HTERT RPE-1 (cell line): ENCODE results near the gene MT1B.

Experiments used
- in situ Hi-C: fragments of 300-500 bp; cut with MboI; formaldehyde crosslinking; loops from 4 replicates; pipeline ENCODE4 v1.14.3; 2020; ENCODE audit warnings: low sequenced_read_pairs

The MT1B gene

DNA sequence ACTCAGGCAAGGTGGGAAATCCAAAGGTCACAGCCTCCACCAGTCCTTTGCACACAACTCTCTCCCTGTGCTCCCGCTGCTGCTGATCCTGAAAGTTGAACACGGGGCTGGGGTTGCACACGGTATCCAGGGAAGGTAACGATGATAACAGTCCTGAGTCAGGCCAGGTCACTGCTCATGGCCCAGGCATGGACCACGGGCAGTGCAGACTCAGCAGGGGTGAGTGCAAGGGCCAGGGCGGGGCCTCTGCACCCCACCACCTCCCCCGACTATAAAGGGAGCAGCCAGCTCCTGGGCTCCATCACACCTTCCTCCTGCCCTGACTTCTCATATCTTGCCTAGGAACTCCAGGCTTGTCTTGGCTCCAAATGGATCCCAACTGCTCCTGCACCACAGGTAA is at the start of gene MT1B:
TSS of gene MT1B (plus strand) at position 301 of the 400 bp plus-strand sequence. CDS start at position 369, 68 bp downstream.
- in situ Hi-C loops: no loop called here

DNA sequence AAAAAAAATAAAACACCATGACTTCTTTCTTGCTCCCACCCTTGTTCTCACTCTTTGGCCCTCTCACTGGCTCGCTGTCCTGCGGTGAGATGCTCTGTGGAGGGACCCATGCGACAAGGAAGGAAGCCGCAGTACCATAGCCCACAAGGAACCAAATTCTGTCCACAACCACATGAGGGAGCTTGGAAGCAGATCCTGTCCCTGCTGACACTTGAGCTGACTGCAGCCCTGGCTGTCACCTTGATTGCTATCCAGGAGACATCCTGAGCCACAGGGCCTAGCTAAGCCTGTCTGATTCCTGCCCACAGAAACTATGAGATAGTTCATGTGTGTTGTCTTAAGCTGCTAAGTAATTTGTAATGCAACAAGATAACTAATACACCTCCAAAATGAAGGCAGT is 48.1 kb upstream of the MT1B start:
- in situ Hi-C loops: no loop called here

DNA sequence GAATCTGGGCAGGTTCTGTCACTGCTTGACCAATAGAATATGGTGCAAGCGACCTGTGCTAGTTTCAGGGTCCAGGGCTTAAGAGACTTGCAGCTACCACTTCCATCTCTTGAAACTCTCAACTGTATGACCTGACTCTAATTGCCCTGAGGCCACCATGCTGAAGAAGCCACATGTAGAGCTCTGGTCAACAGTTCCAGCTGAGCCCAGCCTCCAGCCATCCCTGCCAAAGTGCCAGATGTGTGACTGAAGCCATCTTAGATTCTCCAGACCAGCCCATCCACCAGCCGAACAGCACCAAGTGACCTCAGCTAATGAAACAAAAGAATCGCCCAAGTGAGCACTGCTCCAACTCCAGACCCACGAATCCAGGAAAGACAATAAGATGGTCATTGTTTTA is 46.7 kb upstream of the MT1B start:
- in situ Hi-C loops: no loop called here

DNA sequence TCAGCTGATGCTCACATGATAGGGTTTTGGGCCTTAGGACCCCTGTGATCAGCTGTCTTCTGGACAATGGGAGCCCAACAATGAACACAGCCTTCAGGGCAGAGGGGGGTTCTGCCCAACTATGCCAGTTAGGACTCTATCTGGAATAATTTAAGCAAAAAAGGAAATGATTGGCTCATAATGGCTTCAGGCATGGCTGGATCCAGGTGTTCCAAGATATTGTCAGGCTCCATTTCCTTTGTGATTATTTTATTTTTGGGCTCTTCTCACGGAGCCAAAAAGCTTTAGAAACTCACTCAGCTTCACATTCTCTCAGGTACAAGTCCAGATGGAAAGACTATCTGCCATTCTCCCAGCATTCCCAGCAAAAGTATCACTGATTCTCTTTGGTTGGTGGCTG is 46.2 kb upstream of the MT1B start:
- in situ Hi-C loops: no loop called here

DNA sequence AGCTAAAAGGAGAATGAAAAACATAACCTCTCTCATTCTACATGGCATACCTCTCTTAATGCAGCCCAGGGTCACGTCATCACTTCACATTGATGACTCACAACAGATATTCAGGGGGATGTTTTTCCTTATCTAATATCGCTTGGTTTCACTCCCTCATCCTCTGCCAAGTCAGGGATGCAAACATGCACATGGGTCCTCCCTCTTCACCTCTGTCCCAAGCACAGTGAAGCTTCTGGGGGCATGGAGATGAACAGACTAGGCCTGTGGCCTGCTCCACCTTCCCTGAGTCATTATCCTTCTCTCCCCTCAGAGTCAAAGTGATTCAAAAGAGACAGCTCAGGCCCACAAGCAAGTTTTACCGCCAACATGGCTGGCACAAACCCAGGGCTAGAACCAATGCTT is 45.6 kb upstream of the MT1B start:
- in situ Hi-C loops: no loop called here

DNA sequence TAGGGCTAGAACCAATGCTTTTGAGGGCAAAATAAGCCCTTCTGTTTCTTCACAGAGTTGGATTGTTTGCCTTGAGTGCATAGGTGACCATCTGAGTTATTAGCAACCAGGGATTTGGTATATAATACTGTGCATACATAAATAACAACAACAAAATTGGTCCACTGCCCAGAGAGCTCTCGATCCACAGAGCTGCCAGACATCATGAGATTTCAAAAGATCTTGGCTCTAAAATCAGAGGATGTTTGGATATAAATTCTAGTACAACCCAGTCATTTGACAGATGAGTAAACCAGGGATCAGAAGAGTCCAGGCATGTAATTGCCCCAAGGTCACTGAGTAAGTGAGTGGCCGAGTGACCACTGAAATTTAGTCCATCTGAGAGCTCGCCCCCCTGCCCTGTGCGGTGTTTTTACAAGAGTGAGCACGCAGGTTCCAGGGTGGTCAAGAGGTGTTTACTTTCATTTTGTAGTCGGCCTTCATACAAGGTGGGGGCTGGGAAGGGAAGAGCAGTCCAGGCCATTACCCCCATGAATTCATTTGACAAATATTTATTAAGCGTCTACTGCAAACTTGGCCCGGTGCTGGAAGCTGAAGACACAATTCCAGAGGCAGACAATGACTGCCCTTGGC is 45.1 kb upstream of the MT1B start:
- in situ Hi-C loops: no loop called here

DNA sequence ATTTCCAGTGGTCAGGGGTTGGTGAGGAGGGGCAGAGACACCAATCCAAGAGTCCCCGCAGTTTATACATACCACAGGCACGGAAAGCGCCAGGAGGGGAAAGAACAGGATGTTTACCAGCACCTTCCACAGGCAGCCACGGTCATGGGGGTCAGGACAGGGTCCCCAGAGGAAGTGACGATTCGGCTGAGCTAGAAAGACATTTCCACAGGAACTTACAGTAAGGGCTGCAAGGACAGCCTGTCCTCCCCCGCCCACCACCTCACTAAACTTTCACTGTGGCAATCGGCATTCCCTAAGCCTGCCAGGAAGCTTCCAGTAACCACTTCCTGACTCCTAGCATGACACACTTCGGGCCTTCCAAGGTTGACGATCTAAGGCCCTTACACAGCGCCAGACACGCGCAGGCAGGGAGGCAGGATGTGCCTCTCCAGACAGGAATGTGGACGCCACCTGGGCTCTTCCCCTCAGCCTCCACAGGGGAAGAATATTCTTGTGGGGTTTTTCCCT is 44.5 kb upstream of the MT1B start:
- in situ Hi-C loops: no loop called here

DNA sequence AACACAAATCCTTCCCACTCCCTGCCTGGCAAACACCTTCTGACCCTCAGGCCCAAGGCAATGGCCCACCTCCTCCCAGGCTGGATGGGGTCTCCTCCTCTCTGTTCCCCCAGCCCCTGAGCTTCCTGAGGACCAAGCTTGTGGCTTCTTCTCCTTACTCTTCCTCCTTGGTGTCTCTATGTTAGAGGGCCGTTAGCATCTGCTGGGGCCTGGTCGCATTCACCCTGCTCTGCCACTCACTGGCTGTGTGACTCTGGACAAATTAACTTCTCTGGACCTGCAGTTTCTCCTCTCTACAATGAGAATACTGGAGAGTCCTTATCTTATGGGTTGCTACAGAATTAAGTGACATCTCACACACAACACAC is 44.0 kb upstream of the MT1B start:
- in situ Hi-C loops: no loop called here

DNA sequence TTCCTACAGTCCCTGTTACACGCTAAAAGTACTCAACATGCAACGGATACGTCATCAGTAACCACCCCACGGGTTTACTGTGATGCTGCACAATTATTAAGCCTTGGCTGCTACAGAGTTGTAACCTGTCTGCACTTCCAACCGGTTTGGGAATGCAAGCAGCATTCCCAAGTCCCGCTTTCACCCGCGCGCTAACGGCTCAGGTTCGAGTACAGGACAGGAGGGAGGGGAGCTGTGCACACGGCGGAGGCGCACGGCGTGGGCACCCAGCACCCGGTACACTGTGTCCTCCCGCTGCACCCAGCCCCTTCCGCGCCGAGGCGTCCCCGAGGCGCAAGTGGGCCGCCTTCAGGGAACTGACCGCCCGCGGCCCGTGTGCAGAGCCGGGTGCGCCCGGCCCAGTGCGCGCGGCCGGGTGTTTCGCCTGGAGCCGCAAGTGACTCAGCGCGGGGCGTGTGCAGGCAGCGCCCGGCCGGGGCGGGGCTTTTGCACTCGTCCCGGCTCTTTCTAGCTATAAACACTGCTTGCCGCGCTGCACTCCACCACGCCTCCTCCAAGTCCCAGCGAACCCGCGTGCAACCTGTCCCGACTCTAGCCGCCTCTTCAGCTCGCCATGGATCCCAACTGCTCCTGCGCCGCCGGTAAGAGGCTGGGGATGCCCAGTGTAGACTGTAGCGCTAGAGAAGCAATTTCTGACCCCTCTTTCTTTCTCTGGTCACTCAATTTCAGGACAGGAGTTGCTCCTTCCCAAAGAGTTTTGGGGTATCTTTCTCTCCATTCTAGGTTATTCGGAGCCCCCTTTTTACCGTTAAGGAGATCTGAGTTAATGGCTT is 43.4 kb upstream of the MT1B start, which contains the start of gene MT2A:
TSS of gene MT2A (plus strand) at position 542 of the 833 bp plus-strand sequence. CDS start at position 614, 72 bp downstream.
- in situ Hi-C loops: no loop called here

DNA sequence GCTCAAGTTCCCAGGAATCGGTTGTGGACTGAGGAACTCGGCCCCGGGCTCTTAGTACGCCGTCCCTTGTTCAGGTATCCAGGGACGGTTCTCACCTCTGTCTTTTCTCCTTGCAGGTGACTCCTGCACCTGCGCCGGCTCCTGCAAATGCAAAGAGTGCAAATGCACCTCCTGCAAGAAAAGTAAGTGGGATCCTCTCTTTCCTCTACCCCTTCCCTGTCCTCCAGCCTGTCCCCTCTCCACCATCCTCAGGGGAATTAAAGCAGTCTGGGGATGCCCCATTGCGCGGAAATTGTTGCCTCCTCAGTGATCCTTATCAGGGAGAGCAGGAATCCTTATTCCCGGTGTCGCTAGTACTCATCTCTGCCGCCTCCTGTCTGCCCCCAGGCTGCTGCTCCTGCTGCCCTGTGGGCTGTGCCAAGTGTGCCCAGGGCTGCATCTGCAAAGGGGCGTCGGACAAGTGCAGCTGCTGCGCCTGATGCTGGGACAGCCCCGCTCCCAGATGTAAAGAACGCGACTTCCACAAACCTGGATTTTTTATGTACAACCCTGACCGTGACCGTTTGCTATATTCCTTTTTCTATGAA is 42.7 kb upstream of the MT1B start:
- in situ Hi-C loops: no loop called here

DNA sequence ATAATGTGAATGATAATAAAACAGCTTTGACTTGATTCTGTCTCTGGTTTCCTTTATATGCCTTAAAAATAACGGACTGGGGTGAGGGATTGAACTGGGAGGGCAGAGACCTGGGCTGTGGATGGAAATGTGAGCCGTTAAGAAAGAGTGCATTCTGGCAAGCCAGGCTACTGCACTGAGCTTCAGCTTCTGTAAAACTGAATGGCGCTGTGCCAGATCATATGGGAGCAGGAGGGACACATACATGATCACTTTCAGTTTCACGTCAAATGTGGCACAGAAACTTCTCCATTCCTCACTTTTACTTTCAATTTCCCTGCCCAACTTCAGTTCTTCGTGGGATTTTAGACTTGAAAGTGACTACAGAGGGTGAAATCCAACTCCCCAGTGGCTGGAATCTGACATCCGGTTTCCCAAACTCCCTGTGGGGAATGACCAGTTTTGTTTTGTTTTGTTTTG is 42.2 kb upstream of the MT1B start:
- in situ Hi-C loops: no loop called here

DNA sequence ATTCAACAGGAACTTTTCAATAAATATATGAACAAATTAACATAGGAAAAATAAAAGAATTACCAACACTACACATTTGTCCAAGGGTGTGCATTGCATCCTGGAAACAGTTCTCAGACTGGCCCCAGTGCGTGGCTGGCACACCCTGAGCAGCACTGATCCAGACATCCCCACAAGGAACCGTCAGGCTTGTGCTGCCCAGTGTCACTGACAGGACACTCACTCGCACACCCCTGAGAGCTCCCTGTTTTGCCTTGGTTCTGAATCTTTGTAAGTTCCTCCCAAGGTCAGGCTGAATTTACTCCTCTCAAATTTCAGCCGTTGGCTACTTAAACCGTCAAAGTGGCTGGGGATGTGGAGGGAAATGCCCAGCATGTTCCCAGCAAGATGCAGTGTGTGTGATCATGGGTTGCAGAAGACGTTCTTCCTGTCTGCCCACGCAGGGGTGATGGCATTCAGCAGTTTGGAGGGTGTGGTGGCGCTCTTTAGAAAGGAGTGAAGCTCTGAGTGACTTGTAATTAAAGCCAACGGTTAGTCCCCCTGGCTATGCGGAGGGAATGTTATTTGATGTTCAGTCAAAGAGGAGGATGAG is 41.6 kb upstream of the MT1B start:
- in situ Hi-C loops: no loop called here

DNA sequence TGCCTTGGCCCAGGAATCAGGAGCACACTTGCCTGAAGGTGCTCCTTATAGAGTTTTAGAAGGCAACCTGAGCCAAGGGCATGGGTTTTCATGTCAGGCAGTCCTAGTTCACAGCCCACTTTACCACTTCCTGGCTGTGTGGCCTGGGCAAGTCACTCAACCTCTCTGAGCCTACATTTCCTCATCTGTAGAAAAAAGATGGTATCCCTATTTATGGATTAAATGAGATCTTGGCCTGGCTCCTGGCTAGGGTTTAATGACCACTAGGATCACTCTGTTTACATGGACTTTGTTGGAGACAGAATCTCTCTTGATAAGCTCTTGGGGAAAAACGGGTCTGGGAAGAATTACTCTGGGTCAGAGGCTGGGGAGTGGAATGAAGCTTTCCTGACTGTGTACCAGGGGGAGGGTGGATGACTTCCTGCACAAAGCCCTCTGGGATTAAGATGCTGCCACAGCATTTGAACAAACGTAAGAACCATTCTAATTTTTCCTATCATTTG is 41.0 kb upstream of the MT1B start:
- in situ Hi-C loops: no loop called here

DNA sequence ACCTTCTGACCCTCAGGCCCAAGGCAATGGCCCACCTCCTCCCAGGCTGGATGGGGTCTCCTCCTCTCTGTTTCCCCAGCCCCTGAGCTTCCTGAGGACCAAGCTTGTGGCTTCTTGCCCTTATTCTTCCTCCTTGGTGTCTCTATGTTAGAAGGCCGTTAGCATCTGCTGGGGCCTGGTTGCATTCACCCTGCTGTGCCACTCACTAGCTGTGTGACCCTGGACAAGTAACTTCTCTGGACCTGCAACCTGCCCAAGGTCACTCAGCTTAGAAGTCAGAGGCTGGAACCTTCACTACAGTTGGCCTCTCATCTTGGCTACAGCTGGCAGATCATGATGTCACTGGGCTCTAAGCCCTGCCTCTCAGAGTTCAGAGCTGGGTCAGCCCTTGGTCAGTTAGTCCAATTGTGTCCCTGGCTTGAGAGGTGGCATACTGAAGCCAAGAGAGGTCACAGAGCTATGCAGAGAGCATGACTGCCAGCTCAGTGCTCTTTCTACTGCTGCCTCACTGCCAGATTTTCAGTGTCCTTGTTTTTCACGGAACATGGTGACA is 40.3 kb upstream of the MT1B start:
- in situ Hi-C loops: no loop called here

DNA sequence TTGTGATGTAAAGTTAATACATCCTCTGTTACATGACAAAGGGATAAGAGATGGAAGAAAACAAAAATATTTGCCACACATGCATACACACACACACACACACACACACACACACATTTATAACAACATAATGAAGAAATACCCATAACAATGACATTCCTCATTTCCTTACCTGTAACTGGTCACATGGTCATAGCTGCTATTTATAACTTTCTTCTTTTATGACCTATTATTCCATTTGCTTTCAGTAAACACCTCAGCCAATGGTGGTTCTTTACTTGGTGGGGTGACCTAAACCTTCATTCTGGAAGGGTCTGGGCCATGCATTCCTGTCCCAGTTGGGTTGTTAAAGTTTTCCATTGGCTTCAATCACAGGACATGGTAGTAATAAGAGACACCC is 38.0 kb upstream of the MT1B start:
- in situ Hi-C loops: no loop called here

DNA sequence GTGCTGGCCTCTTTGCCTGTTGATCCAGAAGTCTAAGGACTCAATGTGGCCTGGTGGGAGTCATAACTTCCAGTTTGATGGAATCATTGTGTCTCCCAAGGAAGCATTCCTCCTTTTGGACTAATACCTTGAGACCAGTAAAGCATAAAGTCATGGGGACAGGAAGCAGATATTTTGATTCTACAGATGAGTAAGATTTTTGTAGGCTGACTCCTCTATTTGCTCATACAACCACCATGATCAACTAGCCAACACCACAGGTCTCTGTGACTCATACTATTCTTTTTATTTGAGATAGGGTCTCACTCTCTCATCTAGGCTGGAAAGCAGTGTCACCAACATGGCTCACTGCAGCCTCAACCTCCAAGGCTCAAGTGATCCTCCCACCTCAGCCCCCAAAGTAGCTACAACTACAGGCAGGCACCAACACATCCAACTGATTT is 37.1 kb upstream of the MT1B start:
- in situ Hi-C loops: no loop called here

DNA sequence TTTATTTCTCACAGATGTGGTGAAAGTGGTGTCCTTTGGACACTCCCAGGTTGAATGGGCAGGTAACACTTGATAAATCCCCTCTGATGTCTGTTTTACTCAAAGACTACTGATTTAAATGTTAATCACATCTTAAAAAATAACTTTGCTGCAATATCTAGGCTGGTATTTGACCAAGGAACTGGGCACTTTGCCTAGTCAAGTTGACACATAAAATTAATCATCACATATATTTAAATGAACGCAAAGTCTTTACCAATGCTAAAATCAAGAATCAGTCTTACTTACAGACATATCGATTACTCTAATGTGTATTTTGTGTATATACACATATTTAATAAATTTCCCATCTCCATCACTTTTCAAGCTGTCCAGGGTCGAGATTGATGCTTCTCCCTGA is 36.3 kb upstream of the MT1B start:
- in situ Hi-C loops: no loop called here

DNA sequence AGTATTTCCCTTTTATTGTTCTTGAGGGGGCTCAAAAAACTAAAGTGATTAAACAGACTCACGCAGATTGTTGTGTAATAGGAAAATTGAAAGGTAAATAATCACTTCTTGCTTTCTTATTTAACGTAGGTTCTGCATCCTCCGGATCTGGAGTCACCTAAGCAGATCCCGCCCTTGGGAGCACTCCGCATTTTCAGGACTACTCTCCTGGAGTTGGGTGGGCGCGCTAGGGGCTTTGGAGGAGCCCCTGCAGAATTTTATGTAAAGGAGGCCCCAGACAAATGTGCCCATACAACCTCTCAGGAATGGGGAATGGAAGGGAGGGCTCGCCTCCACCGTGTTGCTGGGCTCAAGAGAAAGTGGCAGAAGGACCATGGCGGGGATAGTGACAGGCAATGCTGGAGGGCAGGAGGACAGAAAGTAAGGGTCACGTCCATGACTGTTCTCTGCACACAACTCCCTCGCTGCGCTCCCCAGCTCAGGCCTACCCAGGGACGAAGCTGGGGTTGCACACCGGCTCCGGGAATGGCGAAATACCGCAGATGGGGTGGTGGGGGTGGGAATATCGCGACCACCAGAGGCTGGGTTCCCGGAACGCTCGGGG is 35.0 kb upstream of the MT1B start:
- in situ Hi-C loops: no loop called here

DNA sequence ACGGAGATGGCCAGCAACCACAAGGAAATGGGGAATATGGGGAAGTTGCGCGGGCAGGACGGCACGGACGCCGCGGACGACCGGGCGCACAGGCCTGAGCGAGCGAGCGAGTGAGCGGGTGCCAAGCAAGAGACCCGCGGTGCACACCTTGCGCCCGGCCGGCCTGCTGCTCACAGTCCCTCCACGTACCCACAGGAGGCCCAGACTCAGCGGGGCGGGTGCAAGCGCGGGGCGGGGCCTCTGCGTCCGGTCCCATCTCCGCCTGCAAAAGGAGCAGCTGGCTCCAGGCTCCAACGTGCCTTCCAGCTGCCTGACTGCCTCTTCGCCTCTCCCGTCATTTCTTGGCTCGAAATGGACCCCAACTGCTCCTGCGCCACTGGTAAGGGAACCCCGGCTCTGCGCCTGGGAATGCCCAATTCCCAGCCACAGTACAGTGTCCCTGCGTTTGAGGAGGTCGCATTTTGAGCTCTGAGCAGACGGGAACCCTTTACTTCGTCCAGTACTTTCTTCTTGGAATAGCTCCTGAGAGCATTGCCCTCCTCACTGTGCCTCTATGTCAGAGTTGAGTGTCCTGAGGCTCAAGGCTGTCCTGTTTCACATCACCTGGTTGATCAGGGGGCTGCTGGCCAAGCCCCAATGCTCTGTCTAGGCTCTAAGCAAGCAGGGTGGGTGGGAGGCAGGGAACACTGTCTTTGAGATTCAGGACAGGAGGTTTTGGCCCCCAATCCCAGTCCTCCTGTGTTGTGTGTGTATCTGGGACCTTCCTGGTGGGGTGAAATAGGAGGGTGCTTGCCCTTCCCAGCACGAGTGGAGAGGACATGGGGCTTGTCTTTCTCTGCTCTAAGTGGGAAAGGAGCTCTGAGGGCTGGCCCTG is 34.2 kb upstream of the MT1B start:
- in situ Hi-C loops: no loop called here
